AG08396 (cell line): ENCODE measurements around the gene TYW3.

Source experiments
- DNase-seq: peaks from one replicate; pipeline ENCODE4 v3.0.0; 2012; ENCODE audit warnings: low spot score, mixed read lengths

The TYW3 gene

DNA sequence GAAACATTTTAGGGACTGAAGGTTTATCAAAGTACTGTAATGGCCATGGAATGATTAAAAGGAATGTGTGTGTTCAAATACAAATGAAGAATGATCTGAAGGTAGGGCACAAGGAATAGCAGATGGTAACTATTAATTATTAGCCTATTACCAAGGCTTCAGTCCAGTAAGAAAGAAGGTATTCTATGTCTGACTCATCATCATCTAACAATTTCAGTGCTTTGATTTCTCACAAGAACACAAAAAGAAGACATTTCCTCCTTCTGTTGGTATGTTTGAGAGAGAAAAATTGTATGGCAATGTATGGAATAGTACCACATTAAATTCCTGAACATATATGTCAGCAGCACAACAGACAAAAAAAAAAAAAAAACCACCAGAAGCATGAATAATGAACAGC, 57.5 kb downstream of the TYW3 start:
- no peak for DNase-seq

DNA sequence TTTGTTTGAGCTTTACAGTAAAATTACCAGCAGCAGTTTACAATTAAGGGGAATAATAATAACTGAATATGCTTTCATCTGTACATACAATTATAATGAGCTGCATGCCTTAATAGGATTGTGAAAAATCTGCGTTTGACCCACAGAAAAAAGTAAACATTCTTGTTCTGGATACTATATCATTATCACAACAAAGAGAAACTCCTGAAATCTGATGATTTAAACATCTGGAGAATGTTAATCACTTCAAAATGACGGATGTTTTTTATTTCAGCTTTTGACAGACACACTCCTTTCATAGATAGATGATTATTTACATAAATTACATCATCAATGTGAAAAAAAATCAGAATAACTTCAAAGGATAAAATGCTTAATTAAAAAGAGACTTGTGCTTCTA, 58.5 kb downstream of the TYW3 start:
- no peak for DNase-seq

DNA sequence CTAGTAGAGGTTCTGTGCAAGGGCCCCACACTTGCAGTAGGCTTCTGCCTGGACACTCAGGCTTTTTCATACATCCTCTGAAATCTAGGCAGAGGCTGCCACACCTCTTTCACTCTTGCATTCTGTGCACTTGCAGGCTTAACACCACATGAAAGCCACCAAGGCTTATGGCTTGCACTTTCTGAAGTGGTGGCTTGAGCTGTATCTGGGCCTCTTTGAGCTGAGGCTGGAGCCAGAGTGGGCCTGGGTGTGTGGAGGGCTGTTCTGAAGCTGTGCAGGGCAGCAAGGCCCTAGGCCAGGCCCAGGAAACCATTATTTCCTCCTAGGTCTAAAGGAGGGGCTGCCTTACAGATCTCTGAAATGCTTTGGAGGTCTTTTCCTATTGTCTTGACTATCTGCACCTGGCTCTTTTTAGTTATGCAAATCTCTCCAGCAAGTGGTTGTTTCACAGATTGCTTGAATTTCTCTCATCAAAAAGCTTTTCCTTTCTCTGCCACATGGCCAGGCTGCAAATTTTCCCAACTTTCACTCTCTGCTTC, 66.2 kb downstream of the TYW3 start:
- DNase-seq, result no peak

DNA sequence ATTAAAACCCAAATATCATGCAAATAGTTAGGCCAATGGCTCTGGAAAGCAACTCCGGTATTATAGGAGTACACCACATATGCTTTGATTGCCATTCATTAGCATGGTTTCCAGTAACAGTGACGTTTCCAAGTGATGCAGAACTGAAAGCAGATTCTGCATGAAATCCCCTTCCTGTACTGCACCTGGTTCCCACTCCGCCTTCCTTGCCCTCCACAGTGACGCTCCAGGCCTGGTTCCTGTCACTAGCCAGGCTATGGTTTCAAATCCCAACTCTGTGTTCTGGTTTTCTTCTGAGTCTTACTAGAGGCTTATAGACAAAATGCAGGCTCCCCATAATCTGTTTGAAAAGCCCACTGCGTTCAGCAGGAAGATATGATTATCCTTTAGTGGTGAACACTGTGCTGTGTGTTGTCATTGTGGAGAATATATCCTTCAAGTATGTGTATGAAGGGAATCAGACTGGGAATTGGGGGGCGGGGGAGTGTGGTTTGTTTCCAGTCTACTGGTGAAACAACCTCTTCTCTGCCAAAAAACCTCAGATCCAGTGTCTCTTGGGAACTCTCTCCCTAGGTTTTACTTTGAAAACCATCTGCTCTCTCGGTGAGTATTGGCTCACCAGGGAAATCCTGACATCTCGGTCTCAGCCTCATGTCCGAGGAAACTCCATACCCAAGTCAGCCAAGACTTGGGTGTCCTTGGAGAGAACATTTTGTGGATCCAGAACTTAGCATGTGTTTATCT, 78.7 kb downstream of the TYW3 start:
- no peak for DNase-seq

DNA sequence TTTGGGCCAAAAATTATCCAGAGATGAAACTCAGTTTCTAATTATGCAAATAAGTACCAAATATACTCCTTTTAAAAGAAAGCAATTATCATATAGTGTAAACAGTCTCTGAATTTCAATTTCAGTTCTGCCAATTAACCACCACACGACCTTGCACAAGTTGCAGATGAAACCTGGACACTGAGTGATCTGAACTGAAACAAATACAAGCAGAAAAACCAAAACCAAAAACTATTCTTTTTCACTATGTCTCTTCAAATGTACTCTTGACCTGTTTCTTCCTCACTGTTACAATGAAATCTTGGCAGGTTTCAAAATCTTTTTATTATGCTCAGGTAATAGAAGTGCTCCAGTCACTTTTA, 79.2 kb downstream of the TYW3 start:
- no peak for DNase-seq
